Fibroblast of skin of right biceps (primary cell): ENCODE measurements around the gene ARL17A.
"Not testable (repeated sequence)": the region's sequence is repeated elsewhere in the genome, so short reads cannot be mapped to it uniquely, and the experiment has no call there.

Experiments used
- DNase-seq: peaks from one replicate; pipeline ENCODE4 v3.0.0-alpha.2; 2013

Gene ARL17A

DNA sequence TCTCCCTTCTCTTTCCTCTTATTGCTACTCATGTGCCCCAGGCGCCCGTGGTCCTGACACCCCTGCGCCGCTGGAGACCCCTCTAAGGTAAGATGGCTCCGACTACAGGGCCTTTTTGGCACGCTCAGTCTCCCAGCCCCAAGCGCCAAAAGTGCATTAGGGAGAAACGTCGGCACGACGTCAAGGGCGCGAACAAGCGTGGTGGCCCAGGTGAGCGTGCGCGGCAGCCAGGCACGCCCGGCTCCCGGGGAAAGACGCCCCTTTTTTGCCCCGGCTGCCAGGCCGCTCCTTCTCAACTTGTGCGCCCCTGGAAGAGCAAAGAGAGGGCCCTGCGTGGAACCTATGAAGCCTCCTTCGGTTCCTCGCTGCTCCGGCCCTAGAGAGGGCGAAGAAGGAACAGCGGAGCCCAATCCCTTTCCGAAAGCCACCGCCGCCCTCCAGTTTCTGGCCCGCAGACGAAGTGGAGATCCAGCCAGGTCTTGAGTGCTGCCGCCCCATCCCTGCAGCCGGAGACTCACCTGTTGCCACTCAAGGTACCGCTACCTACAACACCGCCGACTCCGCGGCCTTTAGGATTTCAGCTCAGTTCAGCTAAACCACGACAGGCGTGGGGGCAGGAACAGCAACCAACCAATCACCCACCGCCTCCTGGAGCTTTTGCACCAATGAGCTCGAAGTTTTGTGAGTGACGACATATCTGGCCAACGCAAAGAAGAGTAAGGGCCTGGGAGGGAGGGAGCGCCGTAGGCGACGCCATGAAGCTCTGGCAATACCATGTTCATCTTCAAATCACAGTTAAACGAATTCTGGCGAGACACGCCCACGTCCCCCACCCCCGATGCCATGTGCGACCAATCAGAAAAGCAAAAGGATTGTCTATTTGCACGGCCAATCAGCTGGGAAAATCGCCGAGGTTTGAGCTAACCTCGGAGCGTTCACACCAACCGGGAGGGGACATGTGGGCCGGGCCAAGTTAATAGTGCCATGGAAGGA is at the start of gene ARL17A:
Gene ARL17A (minus strand): TSS at position 609 of the 993 bp plus-strand sequence. CDS start 3,369 bp downstream, outside the sequence.
- not testable (repeated sequence) for DNase-seq

DNA sequence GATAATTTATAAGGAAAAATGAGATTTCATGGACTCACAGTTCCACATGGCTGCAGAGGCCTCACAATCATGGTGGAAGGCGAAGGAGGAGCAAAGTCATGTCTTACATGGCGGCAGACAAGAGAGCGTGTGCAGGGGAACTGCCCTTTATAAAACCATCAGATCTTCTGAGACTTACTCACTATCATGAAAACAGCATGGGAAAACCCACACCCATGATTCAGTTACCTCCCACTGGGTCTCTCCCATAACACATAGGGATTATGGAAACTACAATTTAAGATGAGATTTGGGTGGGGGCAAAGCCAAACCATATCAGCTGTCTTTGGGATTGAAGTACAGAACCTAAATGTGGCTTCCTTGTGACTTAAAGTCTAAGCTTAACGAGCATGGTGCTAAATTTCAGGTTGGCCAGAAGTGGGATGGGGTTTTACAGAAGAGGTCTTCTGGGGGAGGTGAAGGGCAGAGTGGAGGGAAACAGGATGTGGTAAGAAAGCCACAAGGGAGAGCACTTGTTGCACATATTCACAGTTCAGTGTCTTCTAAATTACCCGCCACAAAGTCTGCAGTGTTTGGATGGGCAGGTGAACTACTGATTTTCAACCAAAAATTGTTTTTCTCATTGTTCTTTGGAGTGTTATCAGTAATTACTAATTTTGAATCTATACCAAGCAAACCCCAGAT is 49.4 kb upstream of the ARL17A start:
- DNase-seq, result not testable (repeated sequence)

DNA sequence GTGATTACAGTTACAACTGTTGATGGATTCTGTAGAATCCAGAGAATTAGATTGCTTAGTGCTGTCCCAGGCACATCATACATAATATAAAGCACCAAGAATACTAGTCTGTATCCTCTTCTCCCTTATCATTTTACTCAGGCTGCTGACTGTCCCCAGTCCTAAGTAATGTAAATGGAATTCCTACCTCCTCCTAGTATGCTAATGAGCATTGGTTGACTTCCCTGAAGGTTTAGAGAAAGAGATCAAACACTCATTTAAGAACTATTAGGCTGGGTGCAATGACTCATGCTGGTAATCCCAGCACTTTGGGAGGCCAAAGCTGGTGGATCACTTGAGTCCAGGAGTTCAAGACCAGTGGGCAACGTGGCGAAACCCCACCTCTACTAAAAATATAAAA is 48.0 kb upstream of the ARL17A start:
- not testable (repeated sequence) for DNase-seq

DNA sequence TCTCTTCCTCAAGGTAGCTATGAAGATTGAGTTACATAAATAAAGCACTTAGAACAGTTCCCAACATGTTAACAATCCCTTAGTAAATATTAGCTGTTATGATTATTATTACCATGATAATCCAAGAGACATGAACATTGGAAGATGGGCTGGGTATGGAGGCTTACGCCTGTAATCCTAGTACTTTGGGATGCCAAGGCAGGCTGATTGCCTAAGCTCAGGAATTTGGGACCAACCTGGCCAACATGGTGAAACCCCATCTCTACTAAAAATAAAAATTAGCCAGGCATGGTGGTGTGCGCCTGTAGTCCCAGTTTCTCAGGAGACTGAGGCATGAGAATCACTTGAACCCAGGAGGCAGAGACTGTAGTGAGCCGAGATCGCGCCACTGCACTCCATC is 45.2 kb upstream of the ARL17A start:
- DNase-seq, result not testable (repeated sequence)

DNA sequence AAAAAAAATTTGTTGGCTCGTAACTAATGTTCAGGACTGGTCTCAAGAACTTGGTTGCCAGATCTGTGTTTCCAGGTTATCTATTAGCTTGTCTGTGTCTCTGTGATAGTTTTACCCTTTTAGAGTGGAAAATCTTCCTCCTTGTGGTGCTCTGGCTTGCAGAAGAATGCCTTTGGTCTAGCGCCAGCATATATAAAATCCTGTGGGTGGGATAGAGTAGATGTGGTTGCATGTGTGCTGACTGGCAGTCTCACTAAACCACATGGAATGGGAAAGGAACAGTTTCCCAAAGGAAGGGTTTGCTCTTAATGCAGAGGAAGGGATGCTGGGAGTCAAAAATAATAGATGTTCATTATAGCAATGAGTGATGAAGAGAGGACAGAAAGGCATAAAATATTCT is 44.3 kb upstream of the ARL17A start:
- DNase-seq, result not testable (repeated sequence)

DNA sequence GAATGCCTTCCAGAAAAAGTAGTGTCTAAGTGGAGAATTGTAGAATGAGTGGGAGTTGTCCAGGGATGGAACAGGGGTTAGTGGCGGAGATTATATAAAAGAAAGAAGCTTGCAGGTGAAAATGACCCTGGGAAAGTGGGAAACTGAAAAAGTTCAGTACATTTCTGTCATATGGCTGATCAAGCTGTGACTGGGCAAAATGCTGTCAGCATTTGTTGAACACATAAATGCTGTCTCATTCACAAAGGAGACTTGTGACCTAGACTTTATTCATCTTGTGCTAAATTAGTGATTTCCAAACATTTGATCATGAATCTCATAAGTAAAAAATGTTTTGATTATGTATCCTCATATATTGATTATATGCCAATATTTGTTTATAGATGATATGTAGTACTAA is 39.5 kb upstream of the ARL17A start:
- DNase-seq, result not testable (repeated sequence)

DNA sequence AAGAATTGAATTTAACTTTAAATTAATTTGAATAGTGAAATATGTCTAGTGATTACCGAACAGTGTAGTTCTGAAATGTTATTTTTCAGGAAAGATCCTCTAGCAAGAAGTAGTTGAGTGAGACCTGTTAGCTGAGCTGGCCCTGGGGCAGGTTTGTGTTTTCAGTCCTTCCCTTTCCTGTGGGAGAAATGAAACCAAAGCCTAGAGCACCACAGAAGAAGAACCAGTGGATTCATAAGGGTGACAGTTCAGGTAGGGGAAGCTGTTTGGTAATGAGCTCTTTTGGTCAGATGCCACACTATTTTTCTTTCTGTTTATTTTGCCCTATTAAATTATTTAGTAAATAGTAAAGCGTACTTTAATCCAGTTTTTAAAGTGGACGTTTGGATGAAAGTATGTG is 37.6 kb upstream of the ARL17A start:
- not testable (repeated sequence) for DNase-seq

DNA sequence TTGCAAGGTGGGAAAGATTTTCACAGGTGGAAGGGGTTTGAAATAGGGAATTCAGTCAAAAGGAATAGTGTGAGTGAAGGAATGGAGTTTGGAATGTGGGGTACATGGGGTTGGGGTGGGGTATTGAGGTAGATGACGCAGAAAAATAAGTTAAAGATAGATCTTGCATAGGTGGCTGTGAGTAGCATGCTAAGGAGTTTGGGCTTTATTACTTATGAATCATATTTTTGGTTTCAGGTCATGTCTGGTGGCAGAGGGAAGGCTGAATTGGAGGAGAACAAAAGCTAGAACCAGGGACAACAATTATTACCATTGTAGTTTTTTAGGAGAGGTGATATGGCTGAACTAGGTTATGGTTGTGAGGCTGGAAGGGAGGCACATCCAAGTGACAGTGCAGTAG is 34.4 kb upstream of the ARL17A start:
- not testable (repeated sequence) for DNase-seq

DNA sequence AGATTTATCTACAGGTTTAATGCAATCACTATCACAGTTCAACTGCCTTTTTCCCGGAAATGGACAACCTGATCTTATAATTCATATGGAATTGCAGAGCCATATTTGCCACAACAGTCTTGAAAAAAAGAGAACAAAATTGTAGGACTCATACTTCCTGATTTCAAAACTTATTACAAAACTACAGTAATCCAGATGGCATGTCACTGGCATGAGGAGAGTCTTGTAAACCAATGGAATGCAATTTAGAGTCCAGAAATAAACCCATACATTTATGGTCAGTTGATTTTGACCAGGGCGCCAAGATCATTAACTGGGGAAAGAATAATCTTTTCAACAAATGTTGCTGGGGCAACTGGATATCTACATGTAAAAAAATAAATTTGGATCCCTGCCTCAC is 31.8 kb upstream of the ARL17A start:
- not testable (repeated sequence) for DNase-seq

DNA sequence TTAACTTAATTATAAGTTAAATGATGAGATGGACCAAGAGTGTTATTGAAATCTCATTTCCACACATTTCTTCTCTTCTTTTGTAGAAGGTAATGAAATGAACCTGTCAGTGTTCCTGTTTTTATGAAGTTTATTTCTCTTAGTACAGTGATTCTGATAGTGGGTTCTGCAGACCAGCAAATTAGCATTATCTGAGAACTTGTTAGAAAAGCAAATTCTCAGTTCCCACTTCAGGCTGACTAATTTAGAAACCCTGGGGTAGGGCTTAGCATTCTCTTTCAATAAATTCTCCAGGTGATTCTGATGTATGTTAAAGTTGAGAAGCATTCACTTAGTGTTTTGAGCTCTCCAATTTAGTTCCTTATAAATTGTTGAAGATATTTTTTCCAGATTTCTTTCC is 23.6 kb upstream of the ARL17A start:
- not testable (repeated sequence) for DNase-seq

DNA sequence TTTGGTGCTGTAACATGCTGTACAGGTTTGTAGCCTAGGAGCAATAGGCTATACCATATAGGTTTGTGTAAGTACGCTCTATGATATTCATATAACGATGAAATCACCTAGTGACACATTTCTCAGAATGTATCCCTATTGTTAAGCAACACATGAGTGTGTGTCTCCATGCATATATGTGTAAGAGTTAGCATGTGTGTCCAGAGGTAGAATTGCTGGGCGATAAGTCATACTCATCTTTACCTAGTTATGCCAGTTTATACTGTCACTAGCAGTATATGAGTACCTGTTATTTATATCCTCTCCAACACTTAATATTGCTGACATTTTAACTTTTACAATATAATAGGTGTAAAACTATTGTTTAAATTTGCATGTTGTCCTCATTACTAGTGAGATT is 21.3 kb upstream of the ARL17A start:
- DNase-seq, result not testable (repeated sequence)

DNA sequence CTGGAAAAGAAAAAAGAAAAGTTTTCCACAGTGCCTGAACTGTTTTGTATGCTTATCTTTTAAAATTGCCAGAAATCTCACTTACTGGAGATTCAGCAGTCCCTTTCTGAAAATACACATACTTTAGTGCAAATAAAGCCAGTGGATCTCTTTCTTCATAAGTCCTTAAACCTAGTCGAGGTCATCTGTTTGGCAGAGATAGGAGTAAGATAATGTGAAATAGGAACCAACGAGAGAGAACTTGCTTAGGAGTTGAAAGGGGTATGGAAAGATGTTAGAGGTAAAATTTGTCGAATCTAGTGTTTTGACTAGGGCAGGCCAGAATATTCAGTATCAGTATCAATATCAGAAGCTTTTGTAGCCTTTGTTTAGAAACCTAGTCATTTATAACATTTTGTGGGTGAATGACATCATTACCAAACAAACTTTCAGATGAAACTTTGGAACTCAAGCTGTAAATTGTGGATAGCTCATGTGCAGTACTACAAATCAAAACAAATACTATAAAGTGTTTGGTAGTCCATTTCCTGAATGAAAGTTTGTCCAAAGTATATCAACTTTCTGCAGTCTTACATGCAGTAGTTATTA is 18.9 kb upstream of the ARL17A start:
- DNase-seq, result not testable (repeated sequence)

DNA sequence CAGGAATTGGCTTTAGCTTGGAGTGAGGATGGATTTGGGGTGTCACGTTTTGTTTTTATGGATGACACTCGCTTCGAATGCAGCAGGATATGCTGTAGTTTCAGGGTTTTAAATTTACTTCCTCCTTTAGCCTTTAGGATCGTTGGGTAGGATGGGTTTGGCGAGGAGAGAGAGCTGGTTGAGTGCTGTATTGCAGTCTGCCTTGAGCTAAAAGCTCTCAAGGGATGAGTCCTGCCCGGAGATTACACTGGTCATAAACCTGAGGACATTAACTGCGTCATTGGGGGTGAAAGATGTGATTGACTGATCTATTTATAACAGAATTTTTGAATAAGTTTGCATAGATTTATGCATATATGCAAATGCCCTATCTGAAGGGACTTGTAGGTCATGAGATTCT is 11.8 kb upstream of the ARL17A start:
- DNase-seq, result not testable (repeated sequence)

DNA sequence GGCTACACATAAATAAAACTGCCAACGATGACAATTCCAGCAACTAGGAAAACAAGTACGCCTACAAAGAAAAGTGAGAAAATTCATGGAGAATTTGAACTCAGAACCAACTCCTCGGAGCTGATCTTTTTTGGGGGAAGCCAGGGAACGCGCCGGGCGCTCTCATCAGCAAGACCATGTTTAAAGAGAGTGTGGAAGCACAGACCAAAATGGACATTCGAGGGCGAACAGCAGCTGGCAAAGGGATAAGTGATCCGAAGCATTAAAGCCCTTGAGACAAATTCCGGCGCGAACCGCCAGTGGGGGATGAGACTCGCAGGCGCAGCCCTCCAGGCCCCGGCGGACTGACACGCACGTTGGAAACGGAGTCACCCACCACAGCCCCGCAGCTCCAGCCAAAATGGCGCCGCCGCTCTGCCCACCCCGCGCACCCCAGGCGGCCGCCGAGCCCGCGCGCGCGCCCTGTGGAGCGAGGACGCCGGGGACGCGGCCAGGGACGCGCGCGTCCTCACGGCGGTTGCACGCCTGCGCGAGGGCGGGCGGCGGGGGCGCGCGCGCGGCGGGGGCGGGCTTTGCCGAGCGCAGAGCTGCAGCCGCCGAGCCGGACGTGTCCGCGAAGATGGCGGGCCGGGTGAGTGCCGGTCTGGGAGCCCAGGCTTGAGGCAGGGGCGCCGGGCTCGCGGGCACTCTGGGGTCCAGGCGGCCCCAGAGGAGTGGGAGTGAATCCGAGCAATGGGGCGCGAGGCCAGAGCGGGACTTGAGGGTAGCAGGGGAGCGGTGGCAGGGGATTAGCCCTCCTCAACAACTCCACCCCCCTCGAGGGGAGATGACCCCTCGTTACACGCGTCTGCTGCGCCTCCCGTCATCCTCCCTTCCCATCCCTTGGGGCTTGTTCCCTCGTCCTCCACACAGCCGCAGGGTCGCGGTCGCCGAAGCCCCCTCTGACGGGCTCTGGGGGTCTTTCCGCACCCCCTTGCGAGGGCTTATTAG is 11.0 kb upstream of the ARL17A start, which contains the start of gene NSF:
Gene NSF (plus strand): TSS at position 513 of the 990 bp plus-strand sequence. CDS start 107 bp downstream, at position 620.
- not testable (repeated sequence) for DNase-seq

DNA sequence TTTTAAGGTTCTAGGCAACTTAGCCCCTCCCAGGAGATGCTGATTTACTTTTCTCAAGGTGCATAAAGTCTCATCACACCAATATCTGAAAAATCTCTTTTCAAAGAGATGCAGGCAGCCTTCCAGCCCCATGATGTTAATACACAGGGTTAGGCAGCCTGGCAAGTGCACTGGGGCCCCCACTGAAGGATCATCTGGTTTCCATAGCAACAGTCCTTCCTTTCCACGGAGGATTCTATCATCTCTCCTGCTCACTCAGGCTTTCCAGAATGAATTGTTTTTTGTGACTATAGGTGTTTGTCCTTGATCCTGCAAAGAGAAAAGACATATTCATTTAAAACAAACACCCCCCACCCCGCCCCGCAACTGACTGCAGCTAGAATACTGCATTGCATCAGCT is 6.0 kb upstream of the ARL17A start:
- DNase-seq, result not testable (repeated sequence)

DNA sequence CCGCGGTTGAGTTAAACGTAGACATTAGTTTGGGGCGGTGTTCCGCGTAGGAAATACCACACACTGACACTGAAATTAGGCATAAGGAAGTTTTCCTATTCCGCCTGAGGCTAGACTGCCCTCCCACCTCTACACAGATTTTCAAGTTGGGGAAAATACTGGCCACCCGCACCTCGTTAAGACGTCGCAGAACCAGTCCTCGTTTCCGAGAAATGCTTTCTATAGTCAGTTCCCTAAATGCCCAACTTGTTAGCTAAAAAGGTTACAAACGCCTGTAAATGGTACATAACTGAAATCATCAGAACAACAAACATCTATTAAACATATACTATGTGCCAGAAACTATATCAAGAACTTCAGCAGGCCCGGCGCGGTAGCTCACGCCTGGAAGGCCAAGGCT is 591 bp upstream of the ARL17A start:
- DNase-seq, result not testable (repeated sequence)

DNA sequence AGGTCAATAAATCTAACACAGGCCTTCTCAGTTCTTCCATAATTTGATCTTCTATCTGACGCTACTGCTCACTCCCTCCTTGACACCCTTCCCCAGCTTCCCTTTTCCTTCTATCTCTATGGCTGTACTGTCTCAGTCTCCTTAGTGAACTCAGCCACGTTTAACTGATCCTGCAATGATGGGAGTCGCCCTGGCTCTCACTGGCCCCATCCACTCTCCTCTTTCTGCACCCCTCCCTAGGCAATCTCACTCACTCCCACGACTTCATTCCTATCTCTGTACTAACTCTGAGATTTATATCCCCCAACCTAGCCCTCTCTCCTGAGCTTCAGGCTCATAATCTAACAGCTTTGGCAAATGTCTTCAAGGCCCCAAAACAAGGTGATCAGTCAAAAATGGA is 7.7 kb downstream of the ARL17A start:
- DNase-seq, result not testable (repeated sequence)

DNA sequence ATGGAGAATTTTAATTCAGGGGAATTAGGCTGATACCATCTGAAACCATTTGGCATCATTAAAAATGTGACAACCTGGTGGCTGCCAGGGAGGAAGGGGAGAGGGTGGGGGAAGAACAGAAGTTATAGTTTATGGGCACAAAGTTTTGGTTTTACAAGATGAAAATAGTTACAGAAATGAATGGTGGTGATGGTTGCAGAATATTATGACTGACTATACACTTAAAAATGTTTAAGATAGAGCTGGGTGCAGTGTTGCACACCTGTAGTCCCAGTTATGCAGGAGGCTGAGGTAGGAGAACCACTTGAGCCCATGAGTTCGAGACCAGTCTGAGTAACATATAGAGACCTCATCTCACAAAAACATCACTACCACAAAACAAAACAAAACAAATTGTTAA is 12.5 kb downstream of the ARL17A start:
- not testable (repeated sequence) for DNase-seq

DNA sequence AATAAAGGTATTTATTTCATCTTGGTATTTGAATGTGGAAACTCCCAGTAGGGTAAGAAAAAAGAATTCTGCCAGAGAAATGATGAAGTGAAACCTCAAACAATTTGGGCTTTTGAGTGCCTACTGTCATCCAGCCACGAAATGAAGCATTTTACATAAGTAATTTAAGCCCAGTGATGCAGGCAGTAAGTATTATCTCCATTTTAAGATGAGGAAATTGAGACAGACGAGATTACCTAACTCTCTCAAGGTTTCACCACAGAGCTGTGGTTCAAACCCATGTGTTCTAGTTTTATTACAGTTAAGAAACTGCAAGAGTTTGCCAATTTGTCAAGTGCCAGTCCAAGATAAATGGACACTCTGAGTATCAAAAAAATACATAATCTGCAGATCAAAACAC is 13.2 kb downstream of the ARL17A start:
- not testable (repeated sequence) for DNase-seq

DNA sequence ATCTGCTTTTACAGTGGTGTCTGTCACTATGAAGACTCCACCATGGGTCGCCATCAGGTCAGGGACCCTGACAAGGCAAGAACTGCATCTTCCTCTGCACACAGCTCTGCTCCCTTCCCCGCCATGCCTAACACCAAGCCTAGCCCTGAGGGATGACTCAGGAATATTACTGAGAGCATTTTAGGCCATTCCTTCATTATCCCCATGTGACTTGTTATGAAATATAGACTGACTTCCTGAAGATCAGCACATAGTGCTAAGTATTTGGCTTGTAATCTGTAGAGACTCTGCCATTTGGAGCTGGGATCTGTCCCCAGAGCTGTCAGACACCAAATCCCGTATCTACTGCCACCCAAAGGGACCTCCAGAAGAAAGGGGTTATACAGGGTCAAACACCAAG is 19.4 kb downstream of the ARL17A start:
- DNase-seq, result not testable (repeated sequence)

DNA sequence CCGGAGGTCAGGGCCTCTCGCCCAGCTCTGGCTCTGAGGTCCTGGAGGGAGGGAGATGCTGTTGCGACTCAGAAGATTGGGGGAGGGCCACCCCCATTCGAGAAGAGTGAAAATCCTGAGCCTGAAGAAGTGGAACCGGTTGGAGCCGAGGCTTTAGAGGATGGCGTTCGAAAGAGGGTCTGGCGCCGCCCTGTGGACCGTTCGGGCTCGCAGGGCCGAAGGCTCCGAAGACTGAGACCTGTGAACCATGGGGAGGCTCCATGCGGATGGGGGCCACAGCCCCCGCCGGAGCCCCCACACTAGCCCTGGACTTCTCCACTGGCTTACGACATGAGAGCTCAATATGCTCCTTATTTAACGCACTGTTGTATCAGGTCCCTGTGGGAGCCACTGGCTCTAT is 20.3 kb downstream of the ARL17A start:
- DNase-seq, result not testable (repeated sequence)

DNA sequence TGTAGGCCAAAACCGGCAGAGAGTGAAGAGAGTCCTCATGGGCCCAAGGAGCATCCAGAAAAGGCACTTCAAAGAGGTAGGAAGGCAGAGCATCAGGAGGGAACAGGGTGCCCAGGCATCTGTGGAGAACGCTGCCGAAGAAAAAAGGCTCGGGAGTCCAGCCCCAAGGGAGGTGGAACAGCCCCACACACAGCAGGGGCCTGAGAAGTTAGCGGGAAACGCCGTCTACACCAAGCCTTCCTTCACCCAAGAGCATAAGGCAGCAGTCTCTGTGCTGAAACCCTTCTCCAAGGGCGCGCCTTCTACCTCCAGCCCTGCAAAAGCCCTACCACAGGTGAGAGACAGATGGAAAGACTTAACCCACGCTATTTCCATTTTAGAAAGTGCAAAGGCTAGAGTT is 30.9 kb downstream of the ARL17A start:
- DNase-seq, result not testable (repeated sequence)
